GM21529 (cell line): ENCODE measurements around the gene USH2A.
A peak's percentile ranks its signal among the peaks of the same experiment; 100 is the strongest.

Experiments used
- ATAC-seq: cut with Tn5 transposase; IDR thresholded peaks from one replicate; pipeline ENCODE4 v1.9.1; 2021; ENCODE audit not compliant: unreplicated experiment

USH2A gene

GRCh38 chr1:215652371-215652770 is 770.9 kb downstream of the USH2A start:
- no peak for ATAC-seq

GRCh38 chr1:215651867-215652266 is 771.4 kb downstream of the USH2A start:
- no peak for ATAC-seq

GRCh38 chr1:215650446-215651149 is 772.6 kb downstream of the USH2A start:
- ATAC-seq: no peak

GRCh38 chr1:215648957-215649356 is 774.3 kb downstream of the USH2A start:
- no peak for ATAC-seq

- ATAC-seq: no peak
Observed at GRCh38 chr1:215647738-215648137, 775.5 kb downstream of the USH2A start.

GRCh38 chr1:215645861-215646260 is 777.4 kb downstream of the USH2A start:
- no peak for ATAC-seq

- no peak for ATAC-seq
Observed at GRCh38 chr1:215645182-215645581, 778.1 kb downstream of the USH2A start.

GRCh38 chr1:215643592-215644321 is 779.5 kb downstream of the USH2A start:
- ATAC-seq: no peak

GRCh38 chr1:215640429-215641148 is 782.7 kb downstream of the USH2A start:
- ATAC-seq: no peak

GRCh38 chr1:215637041-215637573 is 786.1 kb downstream of the USH2A start:
- ATAC-seq: no peak

GRCh38 chr1:215636258-215636965 is 786.8 kb downstream of the USH2A start:
- no peak for ATAC-seq

- no peak for ATAC-seq
Observed at GRCh38 chr1:215635827-215636226, 787.4 kb downstream of the USH2A start.

GRCh38 chr1:215631489-215631888 is 791.8 kb downstream of the USH2A start:
- no peak for ATAC-seq

- no peak for ATAC-seq
Observed at GRCh38 chr1:215631040-215631439, 792.2 kb downstream of the USH2A start.

GRCh38 chr1:215625949-215626348 is 797.3 kb downstream of the USH2A start:
- no peak for ATAC-seq

GRCh38 chr1:215623162-215623561 is 800.1 kb downstream of the USH2A start:
- no peak for ATAC-seq

- peak; percentile 68 for ATAC-seq
Observed at GRCh38 chr1:215617979-215618378, 805.3 kb downstream of the USH2A start.

- ATAC-seq: no peak
Observed at GRCh38 chr1:215612391-215612790, 810.9 kb downstream of the USH2A start.

- ATAC-seq: no peak
Observed at GRCh38 chr1:215608646-215609045, 814.6 kb downstream of the USH2A start.

GRCh38 chr1:215607412-215607811 is 815.8 kb downstream of the USH2A start:
- no peak for ATAC-seq

- ATAC-seq: peak; percentile 71
Observed at GRCh38 chr1:215606564-215607168, 816.6 kb downstream of the USH2A start.
